Kidney epithelial cell (primary cell): ENCODE data around the gene RLBP1. TPM values are rescaled to one million over a fixed set of nuclear protein-coding genes. Genes with fewer than 3 reads are reported as not detected.
"Not testable (repeated sequence)": the region's sequence is repeated elsewhere in the genome, so short reads cannot be mapped to it uniquely, and the experiment has no call there.

Experiments
- DNase-seq: peaks from one replicate; pipeline ENCODE4 v3.0.0-alpha.2; 2010; ENCODE audit warnings: low read depth
- H3K27me3 ChIP-seq: 2 replicates; pipeline ENCODE4 v1.6.0; 2011; ENCODE audit warnings: low read length; ENCODE audit not compliant: control insufficient read depth, insufficient read depth
- H3K36me3 ChIP-seq: 2 replicates; pipeline ENCODE4 v1.5.1; 2011; ENCODE audit warnings: low read length; ENCODE audit not compliant: control insufficient read depth, insufficient read depth
- H3K4me3 ChIP-seq: 2 replicates; pipeline ENCODE4 v1.5.1; 2011; ENCODE audit warnings: low read depth, mild to moderate bottlenecking, control low read depth, low read length
- total RNA-seq: library from RNA; depleted of rRNA; stranded (reverse); fragments of >200 nt; gene quantifications from 2 replicates; pipeline ENCODE4 v1.2.3, GENCODE V29; 2015
- TF ChIP-seq, protein P1 (sequence below): IDR thresholded peaks from 2 replicates; pipeline ENCODE4 v1.5.1; 2011; ENCODE audit warnings: mild to moderate bottlenecking, moderate library complexity, low read length, control low read depth, inconsistent platforms; ENCODE audit not compliant: insufficient read depth, poor library complexity, severe bottlenecking

The RLBP1 gene
- not detected in 2 replicates for total RNA-seq

- TF ChIP-seq, protein P1, sequence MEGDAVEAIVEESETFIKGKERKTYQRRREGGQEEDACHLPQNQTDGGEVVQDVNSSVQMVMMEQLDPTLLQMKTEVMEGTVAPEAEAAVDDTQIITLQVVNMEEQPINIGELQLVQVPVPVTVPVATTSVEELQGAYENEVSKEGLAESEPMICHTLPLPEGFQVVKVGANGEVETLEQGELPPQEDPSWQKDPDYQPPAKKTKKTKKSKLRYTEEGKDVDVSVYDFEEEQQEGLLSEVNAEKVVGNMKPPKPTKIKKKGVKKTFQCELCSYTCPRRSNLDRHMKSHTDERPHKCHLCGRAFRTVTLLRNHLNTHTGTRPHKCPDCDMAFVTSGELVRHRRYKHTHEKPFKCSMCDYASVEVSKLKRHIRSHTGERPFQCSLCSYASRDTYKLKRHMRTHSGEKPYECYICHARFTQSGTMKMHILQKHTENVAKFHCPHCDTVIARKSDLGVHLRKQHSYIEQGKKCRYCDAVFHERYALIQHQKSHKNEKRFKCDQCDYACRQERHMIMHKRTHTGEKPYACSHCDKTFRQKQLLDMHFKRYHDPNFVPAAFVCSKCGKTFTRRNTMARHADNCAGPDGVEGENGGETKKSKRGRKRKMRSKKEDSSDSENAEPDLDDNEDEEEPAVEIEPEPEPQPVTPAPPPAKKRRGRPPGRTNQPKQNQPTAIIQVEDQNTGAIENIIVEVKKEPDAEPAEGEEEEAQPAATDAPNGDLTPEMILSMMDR: no peak
- H3K36me3 ChIP-seq: no peaks in the 10 kb centered on the region
Observed at GRCh38 chr15:89221543-89221942, at the start of gene RLBP1. TSS of gene RLBP1 (minus strand) at chr15:89221579. CDS start at chr15:89218975, 2,604 bp downstream.

GRCh38 chr15:89250142-89250541 lies 28.8 kb upstream of the RLBP1 start:
- DNase-seq, H3K4me3 ChIP-seq, H3K36me3 ChIP-seq, H3K27me3 ChIP-seq: not testable (repeated sequence)

More at GRCh38 chr15:89221543-89221942, at the start of gene RLBP1:
- Histone ChIP-seq H3K27me3 (peaks cover 2% of the 10 kb centered on the region), H3K4me3 (no peak within 1 kb of the TSS)
- no peak for DNase-seq

DNA sequence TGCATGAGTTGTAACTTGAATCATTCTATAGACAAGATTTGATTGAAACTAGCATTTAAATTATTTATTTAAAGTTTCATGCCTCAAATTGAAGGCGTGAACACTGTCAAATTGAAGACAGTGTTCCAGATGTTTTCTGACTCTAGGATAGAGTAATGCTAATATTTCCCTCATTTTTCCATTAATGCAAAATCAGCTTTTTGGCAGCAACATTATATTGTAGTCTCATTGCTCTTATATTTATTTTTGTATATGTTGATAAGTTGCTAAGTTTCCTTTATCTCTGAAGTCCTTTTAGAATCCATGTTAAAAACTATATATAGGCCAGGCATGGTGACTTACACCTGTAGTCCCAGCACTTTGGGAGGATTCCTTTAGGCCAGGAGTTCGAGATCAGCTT lies 27.2 kb upstream of the RLBP1 start:
- TF ChIP-seq, protein P1: no peak
- DNase-seq: no peak
- H3K4me3 ChIP-seq: no peak overlapping the region
- H3K36me3 ChIP-seq: no peaks in the 10 kb centered on the region
- H3K27me3 ChIP-seq: no peaks in the 10 kb centered on the region

GRCh38 chr15:89247446-89247845 lies 26.1 kb upstream of the RLBP1 start:
- Histone ChIP-seq H3K27me3 (no peaks in the 10 kb centered on the region), H3K36me3 (no peaks in the 10 kb centered on the region), H3K4me3 (no peak overlapping the region)
- no peak for DNase-seq
- TF ChIP-seq, protein P1: no peak

GRCh38 chr15:89244574-89244903 lies 23.2 kb upstream of the RLBP1 start:
- DNase-seq: no peak
- Histone ChIP-seq H3K36me3 (no peaks in the 10 kb centered on the region), H3K4me3 (peak overlapping the region; percentile 90), H3K27me3 (no peaks in the 10 kb centered on the region)
- TF ChIP-seq, protein P1: no peak

DNA sequence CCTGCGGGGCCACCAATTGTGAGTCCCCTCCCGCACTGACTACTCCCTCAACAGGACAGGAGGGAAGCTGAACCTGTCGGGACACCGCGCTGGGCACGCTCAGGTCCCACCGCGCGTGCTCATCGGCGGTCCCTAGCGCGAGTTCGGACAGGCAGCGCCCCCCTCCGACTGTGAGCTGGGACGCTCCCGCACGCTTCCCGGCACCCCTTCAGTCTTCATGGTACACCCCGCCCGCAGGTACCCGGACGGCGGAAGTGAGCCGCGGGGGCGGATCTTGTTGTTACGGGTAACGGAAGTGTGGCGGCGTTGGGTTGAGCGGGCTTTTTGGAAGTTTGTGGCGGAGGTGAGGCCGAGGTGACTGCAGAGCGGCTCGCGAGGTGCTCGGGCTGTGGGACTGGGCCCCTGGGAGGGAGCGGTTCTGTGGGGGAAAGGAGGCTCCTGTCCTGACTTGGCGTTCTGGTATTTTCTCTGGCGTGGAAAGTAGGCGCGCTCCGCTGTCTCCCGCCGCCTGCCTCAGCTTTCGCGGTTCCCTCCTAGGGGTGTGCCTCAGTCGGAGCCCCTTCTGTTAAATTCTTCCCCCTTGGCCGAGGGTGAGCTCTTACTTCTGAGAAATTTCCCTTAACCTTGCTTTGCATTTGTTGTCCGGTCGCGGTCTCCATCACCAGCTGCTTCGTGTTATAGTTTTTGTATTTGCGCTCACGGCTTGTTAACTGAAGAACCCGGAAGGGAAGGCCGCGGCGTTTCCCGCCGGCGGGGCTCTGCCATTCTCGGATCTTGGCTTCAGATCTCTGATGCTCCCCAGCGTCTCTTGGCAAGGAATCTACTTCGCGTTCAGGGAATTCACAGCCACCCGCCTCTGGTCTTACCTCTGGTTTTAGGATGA lies 22.6 kb upstream of the RLBP1 start, which contains the start of gene FANCI:
TSS of gene FANCI (plus strand) at position 289 of the 883 bp plus-strand sequence. CDS start 3,669 bp downstream, outside the sequence.
- no peaks in the 10 kb centered on the region for H3K36me3 ChIP-seq
- DNase-seq: peak; percentile 74
- TF ChIP-seq, protein P1: peak; percentile 59
- peak within 1 kb of the TSS; percentile 90 for H3K4me3 ChIP-seq
- no peaks in the 10 kb centered on the region for H3K27me3 ChIP-seq
